SHP77 treated with DMSO at 0.1 percent for 48 hours (cell line): ENCODE data around the gene CLCN5.

ENCODE experiments used
- DNase-seq: peaks from one replicate; lab custom pipeline; 2025; lab: John Stamatoyannopoulos, UW

The CLCN5 gene

DNA sequence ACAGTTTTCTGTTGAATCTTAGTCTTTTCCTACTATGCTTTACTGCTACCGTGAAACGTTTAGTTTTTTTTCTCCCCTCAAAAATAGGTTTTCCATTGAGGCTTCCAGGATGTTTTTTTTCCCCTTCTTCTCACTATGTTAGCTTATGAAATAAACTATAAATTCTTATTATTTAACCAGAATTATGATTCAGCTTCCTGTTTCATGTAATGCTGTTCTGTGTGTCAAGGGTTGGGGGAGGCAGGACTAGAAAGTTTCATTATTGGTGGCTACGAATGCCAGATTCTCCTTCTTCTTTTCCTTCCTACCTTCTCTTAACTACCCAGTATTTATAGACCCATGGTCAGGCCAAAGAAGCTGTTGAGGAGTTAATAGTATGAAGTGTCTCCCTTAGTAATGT is 11.8 kb downstream of the CLCN5 start:
- DNase-seq = no peak

- DNase-seq = no peak
Observed at GRCh38 chrX:49934729-49935128, 12.3 kb downstream of the CLCN5 start.

DNA sequence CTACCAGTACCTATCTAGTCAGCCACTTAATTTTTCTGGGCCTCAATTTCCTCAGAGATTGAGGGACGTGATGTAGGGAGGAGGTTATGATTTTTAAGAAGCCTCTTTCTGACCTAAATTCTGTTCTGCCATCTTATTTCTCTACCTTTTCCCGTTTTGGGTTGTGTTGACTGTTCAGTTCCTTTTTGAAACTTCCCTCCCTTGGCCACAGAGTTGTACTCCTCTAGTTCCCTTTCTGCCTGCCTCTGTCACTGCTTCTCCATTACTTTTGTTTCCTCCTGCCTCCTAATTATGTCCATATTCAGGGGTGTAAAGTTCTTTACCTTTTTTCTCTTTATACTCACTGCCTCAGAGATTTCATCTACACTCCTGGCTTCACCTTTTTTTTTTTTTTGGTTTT is 25.4 kb downstream of the CLCN5 start:
- no peak for DNase-seq

GRCh38 chrX:49949961-49950360 is 27.6 kb downstream of the CLCN5 start:
- DNase-seq = no peak

DNA sequence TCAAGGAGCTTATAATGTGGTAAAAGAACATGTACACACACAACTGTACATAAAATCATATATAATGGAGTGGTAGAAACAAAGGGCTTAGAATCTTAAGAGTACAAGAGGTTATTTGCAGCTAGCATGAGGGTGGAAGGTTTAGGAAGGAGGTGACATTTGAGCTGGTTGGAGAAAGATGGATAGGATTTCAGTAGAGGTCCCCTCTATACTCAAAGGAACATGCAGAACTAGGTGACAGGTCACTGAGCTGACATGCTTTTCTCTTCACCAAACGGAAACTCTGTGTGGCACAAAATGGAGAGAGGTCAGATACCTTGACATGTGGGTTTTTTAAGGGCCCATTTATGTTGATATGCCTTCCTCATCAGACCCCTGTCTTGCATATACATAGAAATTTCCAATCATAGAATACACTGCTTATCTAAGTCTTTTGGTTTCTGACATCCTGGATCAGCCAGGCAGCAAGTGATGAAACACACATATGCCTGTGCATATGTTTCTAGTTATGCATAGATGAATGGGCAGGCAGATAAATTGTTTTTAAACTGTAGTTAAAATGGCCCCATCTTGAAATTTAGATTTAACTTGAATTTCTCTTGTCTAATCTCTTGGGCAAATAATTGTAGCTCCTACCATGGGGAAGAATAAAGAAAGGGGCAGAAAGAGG is 29.3 kb downstream of the CLCN5 start:
- DNase-seq = no peak

DNA sequence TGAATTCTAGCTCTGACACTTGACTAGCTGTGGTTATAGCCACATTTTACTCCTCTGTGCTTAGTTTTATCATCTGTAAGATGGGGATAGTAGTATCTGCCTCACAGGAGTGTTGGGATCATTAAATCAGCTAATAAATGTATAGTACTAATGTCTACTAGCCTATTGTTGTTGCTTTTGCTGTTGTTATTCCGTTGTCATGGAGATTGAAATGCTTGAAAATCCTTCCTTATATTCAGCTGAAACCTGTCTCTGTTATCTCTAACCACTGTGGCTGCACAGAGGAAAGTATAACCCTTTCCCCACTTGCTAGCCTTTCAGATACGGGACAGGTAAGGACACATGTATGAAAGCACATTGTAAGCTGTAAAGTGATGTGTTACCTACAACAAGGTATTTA is 33.9 kb downstream of the CLCN5 start:
- DNase-seq = no peak

GRCh38 chrX:49958727-49959485 is 36.5 kb downstream of the CLCN5 start:
- DNase-seq = no peak

DNA sequence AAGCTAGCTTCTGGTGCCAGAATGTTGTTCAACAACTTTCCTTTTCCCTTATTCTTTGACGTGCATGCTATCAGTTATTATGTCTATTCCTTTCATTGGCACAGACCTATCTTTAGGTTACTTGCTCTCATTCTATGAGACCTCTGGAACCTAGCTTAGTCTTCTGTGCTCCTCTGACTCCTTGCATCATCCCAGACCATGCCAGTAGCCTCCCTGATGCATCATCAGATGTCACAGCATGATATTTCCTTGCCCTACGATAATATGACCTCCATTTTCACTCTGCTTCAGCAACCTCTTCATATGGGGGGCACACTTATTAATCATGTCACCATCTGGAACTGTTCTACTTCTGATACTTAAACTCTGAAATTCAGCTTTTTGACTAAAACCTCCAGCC is 37.2 kb downstream of the CLCN5 start:
- DNase-seq = no peak

- DNase-seq = no peak
Observed at GRCh38 chrX:49960061-49960460, 37.7 kb downstream of the CLCN5 start.

GRCh38 chrX:49970674-49971073 is 48.3 kb downstream of the CLCN5 start:
- DNase-seq = no peak

DNA sequence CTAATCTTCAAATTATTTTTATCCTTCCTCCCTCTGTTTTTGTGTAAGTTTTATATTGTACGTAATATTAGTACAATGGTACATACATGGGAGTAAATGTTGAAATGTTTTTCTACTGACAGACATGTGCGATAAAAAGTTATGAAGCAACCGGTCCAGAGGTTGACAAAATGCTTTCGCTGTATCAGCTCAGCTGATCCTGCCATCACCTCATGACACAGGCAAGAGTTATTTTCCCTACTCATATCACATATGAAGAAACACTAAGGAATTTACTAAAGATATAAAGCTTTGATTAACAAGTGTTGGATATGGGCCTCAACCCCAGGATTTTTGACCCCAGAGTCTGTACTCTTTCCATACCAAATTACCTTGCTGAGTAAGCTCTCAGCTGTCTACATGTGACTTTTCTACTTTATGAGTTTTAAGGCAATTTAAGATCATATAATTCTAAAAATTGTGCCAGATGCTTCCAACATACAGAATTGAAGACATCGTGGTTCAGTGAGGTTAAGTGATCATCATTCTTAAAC is 50.0 kb downstream of the CLCN5 start:
- no peak for DNase-seq

- DNase-seq = no peak
Observed at GRCh38 chrX:49976682-49977197, 54.3 kb downstream of the CLCN5 start.

DNA sequence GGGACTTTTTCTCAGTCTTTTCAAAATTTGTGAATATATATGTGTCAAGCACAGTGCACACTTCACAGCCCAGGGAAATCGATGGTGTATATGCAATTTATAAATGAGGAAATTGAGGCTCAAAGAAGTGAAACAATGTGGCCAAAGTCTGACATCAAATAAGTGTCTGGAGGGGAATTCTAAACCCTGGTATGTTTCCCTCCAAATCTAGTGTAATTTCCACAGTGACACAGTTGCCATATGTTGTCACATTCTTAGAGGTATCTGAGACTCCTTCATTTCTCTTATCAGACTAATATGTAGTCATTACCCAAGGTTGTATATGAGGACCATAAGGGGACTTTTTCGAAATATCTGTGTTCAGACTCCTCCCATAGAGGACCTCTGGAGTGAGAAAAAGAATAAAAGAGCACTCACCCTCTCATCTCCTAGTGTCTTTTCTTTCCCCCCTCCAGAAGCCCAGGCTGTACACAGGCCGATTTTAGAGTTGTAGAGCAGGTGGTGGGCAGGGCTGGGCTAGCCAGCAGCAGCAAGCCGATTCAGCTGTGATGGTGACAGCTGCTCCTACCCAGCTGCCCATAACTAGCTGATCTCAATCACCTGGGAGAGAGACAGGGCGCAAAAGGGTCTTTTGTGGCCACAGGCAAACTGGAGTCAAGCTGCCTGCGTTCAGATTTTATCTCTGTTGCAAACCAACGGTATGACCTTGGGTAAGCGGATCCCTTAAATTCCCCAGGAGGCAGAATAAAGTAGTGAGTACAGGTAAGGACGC is 55.1 kb downstream of the CLCN5 start:
- peak; percentile 6 for DNase-seq

GRCh38 chrX:49978176-49978575 is 55.8 kb downstream of the CLCN5 start:
- no peak for DNase-seq

DNA sequence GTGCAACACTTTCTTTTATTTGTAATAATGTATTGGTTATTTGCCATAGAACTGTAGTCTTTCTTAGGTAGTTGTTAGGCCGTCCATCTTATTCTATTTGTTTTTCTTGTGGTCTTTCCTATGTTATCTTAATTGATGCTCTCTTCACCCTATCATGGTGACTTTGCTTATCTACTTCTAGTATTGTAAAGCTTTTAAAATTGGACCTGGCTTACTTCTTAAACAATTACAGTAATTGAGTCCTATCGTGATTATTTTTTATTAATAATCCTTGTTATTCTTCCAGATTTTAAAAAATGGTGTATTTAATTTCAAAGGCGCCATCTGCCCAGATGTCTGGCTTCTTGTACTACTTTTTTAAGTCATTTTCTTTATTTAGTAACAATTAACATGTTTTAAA is 63.7 kb downstream of the CLCN5 start:
- DNase-seq = no peak

DNA sequence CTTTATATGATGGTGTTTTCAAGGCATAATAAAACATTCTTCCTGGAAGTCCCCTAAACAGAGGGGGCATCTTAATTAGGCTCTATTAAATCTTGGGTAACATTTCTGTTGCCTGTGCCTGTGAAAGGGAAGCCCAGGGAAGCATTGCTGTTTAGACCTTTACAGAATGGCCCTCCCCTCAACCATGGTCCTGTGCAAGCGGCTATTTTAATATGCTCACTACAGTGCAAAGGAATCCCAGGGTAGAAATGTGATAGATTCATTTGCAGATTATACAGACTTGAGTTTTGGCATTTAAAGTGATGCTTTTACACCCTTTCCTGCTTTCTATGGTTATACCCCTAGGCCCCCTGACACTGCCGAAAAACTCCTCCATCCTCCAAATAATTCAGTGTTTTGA is 65.3 kb downstream of the CLCN5 start:
- no peak for DNase-seq

- no peak for DNase-seq
Observed at GRCh38 chrX:49988143-49988542, 65.7 kb downstream of the CLCN5 start.

DNA sequence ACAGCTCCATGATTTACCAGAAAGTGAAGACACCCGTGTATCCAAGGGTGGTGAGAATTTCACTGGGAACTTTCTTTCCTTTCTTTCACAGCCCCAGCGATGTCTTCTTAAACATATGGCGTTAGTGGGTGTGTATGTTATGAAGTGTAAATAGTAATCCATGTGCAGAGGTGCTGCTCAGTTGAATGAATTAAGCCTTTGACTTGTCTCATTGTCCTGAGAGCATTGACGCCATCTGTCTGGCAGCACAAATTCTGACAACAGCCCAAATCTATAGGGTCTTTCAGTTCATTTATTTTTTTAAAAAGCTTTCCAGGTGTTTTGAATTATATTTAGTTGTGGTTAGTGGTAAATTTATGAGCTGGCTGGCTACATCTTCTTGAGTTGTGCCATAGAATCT is 69.4 kb downstream of the CLCN5 start:
- no peak for DNase-seq

DNA sequence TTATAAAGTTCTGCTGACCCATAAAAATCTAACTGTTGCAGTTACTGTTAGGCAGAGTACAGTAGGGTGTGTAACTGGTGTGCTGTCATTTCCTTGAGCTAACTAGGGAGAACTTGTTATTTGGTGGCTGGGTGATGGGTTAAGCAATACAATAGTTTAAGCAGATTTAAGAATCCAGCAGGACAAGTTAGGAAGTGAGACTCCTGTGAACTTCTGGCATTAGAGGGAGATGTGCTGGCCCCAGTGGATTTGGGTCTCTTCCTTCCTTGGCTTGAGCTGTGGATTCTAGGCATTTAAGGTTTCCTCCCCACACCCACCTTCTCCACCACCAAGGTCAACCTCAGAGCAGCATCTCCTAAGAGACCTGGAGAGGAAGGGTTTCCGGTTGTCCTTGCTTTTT is 70.5 kb downstream of the CLCN5 start:
- DNase-seq = no peak

- no peak for DNase-seq
Observed at GRCh38 chrX:49993661-49994060, 71.3 kb downstream of the CLCN5 start.

GRCh38 chrX:49995107-49995731 is 72.8 kb downstream of the CLCN5 start:
- no peak for DNase-seq

DNA sequence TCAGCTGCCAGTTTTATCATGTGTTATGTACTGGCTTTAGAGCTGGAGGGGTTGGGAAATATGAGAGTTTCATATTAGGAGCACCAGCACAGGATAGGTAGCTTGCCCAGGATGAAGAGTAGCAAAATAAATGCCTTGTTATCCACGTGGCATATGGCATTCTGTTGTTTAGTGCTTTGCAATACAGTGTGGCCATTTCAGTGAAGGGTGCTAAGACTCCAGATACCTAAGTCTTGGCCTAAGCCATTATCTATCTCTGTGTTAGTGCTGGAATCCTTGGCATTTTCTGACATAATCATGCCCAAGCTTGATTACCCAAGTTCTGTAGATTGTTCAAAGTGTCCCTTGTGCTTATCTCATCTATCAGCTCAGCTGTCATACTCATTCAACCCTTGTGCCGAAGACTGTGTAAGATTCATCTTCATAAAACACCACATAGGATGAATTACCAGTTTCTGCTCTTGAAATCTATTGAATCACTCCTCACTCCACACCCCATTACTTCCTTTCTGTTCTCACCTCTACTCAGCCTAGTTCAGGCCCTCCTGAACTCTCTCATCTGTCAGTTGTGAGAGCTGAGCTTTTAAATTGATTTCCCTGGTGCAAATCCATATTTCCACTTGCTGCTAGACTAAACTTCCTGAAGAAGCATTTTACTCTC is 73.5 kb downstream of the CLCN5 start:
- no peak for DNase-seq
